Activated CD4-positive, alpha-beta T cell treated with anti-CD3 and anti-CD28 coated beads, Interleukin-2, Interleukin-6, amounts not matched to agents 100 ng/mL and 50 ng/mL, durations not matched to agents 16 hours and 8 hours (primary cell): ENCODE measurements around the gene TMEM9.
A peak's percentile ranks its signal among the peaks of the same experiment; 100 is the strongest.
"Not testable (repeated sequence)": the region's sequence is repeated elsewhere in the genome, so short reads cannot be mapped to it uniquely, and the experiment has no call there.

Experiments used
- DNase-seq: peaks from one replicate; pipeline ENCODE4 v3.0.0-alpha.2; 2020

Gene TMEM9

DNA sequence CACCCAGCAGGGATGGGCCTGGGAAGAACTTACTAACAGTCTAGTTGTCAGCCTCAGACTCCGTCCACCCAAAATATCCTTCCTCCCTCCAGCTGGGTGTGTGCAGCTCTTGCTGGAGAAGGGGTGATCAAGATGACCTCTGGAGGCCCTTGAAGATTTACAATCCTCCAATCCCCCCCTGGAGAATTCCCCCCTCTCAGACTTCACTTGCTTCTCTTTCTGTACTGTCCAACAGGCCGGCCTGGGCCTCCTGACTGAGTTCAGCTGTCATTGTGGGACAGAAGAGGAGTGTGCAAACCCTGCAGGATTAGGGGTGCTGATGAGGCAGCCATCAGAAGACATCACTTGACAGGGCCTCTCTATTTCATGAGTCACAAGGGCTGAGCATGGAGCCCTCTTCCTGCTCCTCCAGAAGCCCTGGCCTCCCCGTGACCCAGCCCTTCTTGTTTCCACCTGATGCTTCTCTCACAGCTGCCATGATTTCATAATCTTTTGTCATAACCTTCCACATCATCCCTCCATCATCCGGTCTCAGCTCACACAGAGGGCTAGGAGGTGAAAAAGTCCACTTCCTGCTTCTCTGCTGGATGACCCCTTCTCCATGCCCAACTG lies 18.8 kb upstream of the TMEM9 start:
- no peak for DNase-seq

DNA sequence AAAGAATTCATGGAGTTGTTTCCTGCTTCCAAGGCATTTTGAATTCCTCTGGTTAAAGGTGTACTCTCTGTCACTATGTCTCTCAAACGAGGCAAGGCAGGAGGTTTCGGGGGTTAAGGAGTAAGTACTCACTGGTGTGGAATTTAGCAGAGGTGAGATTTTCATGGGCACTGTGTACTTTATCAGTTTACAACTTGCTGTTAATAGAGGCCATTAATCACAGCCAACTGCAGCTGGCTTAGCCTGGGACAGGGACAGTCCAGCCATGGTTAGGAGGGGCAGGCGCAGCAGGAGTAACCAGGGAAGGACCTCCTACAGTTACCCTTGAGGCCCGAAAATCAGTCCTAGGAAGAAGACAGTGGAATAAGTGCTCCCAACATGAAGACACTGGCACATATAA lies 18.1 kb upstream of the TMEM9 start:
- no peak for DNase-seq

DNA sequence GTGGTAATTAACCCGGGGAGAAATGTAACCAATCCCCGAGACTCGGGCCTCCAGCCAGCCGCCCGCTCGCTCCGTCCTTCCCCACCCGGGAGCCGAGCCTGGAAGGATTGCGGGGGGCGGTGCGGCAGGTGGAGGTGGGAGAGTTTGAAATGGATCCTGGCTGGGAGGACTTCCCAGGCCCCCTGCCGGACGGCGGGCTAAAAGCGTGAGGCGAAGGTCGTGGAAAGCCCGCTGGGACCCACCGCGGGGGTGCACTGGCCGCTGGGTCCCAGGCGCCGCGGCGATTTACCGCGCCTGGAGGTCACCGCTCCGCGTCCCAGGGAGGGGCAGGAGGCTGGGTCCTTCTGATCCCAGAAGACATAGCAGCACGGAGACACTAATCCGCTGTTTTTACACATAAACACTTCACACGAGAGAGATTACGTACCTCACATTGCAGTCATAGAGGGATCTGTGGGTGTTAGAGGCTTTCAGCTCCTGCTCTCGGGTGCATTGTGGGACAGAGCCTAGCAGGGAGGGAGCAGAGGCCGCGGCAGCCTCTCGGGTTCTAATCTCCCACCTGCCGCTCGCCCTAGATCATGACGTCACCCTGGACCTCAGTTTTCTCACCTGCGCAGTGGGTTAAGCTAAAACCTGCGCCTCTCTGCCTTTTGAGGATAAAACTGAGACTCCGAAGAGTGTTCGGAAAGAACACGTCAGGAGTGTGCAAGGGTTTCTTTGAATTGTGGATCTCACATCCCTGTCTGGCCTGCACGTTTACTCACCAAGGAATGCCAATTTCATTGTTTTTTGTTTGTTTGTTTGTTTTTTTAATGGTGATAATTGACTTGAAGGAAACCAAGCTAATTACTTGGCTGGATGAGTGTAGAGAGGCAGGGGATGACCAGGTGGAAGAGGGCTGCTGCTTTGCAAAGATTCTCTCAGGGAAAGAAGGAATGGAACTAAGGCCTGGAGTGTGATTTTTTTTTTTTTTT lies 17.1 kb upstream of the TMEM9 start:
- DNase-seq = peak; percentile 55

DNA sequence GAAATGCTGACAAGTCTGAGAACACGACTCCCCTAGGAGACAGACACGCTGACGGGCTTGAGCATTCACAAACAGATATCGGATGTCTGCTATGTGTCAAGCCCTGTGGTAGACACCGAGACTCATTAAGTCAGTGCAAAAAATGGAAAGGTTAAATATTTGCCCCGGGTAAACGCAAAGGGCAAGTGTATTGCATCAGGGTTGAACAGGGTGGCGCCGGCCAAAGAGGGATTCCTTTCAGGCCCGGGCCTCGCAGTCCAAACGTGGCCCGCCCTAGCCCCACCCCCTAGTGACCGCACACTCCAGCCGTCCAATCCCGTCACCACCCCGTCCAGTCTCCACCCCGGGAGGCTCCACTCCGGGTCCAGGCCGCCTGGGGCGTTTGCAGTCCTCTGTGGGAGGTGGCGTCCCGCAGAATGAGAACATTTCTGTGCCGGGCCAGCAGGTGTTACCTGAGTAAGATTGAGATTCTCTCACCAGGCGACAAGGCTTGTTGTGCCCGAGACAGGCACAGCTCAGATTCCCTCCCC lies 16.3 kb upstream of the TMEM9 start:
- DNase-seq = peak; percentile 82

DNA sequence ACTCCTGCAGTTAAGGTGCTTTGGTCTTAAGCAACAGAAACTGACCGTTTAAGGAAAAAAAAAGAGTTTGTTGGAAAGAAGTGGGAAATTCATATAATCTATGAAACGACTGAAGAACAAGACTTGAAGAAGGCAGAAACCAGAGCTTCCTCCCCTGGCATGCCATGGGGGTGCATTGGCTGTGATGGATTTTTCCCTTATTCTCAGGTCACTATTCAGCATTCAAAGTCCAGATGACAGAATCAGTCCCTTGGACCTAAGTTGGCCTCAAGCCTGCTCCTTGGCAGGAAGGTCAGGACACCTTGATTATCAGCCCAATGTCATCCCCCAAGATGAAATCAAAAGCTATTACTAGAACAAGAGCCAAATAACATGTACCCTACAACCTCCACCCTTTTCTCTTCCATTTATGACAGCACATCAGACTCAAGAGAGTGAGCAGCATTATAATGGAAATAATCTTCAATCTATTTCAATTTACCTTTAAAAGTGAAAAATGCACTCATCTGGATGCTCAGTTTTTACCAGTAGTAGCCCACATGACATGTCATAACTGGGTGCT lies 15.8 kb upstream of the TMEM9 start:
- no peak for DNase-seq

DNA sequence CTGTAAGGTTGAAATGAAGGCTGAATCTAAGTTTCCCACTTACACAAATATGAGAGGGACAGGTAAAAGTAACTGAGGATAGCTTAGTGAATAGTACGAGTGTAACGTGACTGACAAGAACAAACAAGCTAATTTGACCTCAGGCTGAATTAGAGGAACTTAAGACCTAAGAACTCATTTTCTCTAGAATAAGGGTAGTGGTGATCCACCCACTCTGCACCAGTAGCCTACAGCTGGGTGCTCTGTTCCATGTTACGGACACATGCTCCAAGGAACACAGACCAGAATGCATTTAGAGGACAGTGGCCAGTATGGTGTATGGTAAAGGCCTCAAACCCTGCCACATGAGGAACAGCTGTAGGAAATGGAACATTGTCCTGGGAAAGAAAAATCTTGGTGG lies 14.9 kb upstream of the TMEM9 start:
- no peak for DNase-seq

DNA sequence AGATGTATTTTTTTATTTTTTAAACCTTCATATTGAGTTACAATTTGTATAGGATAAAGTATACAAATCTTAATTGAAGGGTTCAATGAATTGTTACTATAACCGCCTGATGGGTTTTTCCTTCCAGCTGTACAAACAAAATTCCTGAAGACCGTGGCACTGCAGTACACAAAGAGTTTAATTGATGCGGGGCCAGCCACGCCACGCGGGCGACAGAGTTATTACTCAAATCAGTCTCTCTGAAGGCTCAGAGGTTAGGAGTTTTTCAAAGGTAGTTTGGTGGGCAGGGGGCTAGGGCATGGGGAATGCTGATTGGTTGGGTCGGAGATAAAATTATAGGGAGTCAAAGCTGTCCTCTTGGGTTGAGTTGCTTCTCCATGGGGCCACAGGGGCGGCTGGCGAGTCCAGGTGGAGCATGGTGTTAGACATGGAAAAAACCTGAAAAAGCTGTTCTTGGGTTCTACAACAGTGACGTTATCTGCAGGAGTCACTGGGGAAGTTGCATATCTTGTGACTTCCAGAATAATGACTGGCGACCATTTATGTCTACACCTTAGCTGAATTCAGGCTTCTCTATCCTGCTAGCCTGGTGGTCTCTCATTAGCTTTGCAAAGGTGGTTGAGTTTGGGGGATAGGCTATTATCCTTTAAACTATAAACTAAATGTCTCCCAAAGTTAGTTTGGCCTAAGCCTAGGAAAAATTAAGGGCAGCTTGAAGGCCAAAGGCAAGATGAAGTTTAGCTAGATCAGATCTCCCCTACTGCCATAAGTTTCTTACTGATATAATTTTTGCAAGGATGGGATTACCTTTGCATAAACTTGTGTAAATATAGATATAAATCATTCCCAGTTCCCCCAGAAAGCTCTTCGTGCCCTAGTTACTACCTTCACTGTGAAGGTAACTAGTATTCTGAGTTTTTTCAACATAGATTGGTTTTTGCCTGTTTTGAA lies 13.0 kb upstream of the TMEM9 start:
- DNase-seq = no peak

DNA sequence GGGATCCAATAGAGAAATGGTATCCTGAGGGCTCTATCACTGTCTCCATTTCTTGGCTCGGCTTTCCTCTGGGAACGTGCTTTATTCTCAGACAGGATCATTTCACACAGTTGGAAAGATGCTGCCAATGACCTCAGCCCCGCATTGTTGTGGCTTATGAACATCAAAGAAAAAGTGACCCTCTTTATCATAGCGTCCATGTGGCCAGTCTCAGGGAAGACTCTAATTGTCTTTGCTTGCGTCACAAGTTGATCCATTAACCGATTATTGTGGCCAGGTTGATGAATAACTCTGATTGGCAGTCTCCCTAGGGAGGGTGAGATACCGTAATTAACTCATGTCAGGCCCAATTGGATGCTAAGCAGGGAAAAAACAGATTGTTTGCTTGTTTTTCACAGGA lies 10.4 kb upstream of the TMEM9 start:
- no peak for DNase-seq

DNA sequence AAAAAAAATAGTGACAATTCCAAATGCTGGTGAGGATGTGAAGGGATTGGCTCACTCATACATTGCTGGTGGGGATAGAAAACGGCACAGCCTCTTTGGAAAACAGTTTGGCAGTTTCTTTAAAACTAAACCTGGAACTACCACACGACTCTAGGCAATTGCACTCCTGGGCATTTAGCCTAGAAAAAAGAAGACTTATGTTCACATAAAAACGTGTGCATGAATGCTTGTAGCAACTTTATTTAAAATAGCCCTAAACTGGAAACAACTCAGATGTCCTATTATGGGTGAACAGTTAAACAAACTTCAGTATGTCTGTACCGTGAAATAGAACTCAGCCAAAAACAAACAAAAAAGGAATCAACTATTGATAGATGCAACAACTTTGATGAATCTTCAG lies 9.4 kb upstream of the TMEM9 start:
- DNase-seq = no peak

DNA sequence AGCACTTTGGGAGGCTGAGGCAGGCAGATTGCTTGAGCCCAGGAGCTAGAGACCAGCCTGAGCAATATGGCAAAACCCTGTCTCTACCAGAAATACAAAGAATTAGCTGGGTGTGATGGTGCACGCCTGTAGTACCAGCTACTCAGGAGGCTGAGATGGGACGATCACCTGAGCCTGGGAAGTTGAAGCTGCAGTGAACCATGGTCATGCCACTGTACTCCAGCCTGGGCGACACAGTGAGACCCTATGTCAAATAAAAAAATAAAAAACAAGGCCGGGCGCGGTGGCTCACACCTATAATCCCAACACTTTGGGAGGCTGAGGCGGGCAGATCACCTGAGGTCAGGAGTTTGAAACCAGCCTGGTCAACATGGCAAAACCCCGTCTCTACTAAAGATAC lies 8.8 kb upstream of the TMEM9 start:
- not testable (repeated sequence) for DNase-seq

DNA sequence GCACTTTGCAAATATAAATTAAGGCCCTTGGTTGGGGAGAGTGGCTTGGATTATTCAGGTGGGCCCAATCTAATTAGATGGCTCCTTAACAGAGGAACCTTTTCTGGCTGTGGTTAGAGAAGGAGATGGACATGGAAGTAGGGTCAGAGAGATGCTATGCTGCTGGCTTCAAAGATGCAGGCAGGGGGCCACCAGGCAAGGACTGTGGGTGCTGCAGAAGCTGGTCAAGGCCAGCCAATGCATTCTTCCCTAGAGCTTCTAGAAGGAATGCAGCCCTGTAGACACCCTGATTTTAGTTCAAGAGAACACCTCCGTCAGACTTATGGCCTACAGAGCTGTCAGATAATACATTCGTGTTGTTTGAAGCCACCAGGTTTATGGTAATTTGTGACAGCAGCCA lies 3.7 kb upstream of the TMEM9 start:
- DNase-seq = no peak

DNA sequence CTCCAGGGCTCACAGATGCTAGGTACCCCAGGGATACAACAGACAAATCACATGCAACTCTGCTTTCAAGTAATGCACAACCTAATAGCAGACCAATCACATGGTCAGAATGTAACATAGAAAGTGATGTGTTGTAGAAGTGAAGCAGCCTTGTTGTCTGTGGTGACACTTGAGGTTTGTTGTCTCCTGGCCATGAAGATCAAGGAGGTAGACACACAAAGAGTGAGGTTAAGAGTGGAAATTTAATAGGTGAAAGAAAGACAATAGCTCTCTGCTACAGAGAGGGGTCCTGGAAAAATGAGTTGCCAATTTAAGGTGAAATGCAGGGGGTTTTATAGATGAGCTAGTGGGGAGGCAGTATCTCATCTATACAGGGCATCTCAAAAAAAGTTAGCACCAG lies 2.5 kb upstream of the TMEM9 start:
- no peak for DNase-seq

DNA sequence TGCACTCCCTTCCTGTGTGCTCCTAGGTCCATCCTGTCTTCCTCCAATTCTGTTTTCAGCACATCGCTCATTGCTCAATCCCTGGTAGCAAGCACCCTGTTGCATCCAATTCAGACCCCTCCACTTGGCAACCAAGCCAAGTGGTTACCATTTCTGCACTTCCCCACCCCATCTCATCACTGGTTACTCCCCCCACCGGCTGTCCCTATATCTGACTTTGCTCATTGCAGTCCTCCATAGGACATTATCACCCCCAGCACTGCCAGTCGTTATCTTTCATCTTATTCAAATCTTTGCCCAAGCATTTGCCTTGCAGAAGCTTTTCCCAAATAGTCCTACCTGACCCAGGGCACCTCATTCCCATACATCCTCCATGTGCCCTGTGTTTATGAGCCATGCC lies 2.1 kb upstream of the TMEM9 start:
- no peak for DNase-seq

DNA sequence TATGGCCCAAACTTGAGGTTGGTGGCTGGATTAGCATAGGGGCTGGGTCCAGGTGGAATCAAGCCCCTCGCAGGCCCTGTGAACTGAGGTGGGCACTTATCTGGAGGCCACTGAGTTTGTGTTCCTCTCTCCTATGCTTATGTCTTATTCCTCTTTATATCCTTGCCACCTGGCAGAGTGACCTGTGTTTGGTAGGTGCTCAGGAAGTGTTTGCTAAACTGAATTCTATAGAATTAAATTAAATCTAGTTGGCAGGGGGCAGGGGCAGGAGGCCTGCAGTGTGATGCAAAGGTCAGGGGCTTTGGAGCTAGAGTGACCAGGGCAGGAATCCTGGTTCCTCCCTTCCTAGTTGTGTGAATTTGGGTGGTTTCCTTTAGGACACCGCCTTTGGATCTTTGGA lies 1.1 kb upstream of the TMEM9 start:
- no peak for DNase-seq

DNA sequence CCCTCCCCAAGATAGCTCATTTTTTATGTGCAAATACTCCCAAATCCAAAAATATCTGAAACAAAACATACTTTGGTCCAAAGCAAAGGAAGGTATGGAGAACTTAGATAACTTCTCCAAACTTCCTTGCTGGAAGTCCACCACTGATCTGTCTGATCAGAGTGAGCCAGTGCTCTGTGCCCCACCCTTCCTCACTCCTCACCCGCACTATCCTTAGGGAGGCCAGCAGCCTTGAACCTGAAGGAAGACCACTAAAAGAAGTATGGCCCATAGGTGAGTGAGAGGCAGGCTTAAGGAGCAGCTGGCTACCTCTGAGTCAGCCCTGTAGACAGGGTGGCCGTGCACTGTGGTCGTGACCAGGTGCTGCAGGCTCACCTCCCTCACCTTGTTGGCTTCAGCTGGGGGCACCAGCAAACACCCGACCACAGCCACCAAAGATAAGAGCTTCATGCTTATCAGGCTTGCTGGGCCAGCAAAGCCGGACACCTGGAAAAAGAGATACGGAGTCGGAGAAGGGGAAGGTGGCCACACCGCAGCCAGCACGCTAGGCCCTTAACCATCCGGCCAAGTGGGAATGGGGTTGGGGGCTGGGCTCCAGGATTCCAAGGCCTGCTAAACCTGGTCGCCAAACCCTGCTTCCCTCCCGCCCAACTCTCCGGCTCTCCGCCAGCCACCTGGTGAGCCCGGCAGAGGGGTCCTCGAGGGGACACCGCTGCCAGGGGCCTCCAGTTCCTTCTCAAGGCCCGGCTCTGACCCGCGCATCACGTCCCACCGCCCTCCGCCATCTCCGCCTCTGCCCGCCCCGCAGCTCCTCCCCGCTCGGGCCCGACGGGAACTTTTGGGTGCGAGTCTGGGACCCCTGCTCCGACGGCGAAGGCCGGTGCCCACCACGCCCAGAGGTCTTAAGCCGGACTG lies 543 bp downstream of the TMEM9 start:
- DNase-seq = no peak

DNA sequence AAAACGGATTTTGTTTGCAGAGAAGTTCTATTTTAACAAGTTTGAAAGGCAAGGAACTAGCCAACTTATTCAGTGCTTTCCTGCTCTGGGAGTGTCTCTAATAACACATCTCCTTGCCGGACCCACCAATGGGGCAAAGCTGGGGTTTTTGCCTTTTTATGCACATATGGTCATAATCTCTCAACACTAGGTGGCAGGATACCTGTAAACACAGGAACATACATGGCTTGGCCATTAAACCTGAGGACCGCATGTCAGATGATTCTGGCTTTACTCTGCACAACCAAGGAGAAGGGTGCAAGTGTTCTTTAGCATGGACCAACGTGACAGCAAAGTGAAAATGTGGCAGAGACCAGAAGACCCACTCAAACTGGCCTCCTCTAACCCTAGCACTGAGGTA lies 4.9 kb downstream of the TMEM9 start:
- DNase-seq = peak; percentile 39

DNA sequence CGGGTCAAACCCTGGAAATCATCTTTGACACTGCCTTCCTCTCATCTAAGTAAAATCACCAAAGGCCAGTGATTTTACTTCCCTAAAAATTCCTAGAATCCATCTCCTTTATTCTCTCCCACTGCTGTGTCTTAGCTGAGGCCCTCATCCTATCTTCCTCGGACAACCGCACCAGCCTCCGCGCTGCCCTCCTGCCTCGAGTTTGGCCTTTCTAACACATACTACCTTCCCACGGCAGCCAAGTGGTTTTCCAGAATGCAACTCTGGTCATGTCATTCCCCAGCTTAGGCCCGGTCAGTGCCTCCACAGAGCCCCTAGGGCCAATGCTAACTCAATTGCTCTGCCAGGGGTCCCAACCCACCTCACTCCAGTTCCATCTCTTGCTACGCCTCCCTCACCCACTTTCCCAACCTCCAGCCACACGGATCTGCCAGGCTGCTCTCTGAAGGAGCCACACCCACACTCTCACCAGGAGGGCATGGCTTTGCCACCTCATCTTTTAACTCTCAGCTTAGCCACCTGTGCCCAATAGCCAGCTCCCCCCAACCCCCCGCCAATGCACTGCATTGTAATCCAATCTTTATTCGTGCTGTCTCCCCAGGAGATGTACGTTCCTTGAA lies 6.8 kb downstream of the TMEM9 start:
- DNase-seq = no peak

DNA sequence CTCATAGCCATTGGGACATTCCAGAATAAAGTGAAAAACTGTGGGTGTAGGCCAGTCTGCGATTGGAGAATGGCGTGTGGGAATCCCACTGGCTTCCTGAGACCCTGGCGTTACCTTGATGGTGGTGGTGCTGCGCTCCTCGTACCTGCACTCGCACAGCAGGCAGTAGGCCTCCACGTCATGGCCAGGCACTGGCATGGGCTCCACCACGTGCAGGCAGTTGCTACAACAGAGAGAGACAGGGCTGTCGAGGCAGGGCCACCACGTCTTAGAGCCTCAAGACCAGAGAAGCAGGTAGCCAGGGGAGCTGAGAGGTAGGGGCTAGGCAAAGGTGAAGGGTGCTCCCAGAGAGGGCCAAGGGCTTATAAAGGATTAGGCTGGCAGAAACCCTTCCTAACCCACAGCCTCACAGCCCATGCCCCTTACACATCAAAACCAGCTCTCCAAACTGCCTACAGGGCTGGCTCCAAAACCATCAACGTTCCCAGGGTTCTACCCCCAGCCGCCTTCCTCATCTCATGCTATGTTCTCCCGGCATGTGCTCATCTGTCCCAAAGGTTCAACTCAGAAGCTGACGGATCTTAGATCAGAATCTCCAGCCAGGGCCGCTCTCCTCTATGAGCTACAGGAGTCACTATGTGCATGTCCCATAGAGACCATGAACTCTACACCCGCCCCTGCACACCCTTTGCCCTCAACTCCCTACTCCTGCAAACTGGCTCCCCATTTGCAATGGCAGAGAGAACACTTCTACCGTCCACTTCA lies 7.5 kb downstream of the TMEM9 start:
- DNase-seq = no peak

DNA sequence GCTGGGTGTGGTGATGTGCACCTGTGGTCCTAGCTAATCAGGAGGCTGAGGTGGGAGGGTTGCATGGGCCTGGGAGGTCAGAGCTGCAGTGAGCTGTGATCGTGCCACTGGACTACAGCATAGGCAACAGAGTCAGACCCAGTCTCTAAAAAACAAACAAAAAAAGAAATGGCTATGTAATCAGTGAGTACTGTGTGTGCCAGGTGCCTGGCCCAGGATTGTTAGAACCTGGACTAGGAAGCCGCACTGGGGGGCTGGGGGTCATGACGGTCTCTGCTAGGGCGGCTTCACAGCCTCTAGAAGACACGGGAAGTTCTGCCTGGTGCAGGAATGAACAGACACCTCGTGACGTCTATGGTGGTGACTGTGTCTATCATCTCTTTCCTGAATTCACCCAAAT lies 8.5 kb downstream of the TMEM9 start:
- no peak for DNase-seq

DNA sequence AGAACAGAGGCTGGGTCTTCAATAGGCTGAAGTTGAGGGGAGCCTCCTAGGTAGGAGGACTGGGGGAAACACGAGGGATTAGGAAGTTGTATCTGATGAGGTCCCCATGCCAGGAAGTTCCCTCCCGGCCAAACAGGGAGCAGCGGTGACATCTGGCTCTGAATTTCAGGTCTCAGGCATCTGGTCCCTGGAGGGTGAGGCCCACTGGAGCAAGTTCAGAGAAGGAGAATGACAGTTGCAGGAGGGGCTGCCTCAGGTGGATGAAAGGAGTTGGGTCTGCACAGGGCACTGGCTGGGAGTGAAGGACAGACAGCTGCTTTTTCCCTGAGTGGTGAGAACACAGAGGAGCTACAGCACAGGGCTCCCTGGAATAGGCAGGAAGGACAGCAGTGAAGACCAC lies 9.1 kb downstream of the TMEM9 start:
- no peak for DNase-seq
